ENCODE measurements around the gene SRGAP3. TPM values are rescaled to one million over a fixed set of nuclear protein-coding genes. Genes with fewer than 3 reads are reported as not detected.

SRGAP3 gene
- 6.8 and 8.3 TPM in 2 replicates for total RNA-seq
- 7.4 and 7.9 TPM in 2 replicates for polyA plus RNA-seq

- TF ChIP-seq, protein P1, sequence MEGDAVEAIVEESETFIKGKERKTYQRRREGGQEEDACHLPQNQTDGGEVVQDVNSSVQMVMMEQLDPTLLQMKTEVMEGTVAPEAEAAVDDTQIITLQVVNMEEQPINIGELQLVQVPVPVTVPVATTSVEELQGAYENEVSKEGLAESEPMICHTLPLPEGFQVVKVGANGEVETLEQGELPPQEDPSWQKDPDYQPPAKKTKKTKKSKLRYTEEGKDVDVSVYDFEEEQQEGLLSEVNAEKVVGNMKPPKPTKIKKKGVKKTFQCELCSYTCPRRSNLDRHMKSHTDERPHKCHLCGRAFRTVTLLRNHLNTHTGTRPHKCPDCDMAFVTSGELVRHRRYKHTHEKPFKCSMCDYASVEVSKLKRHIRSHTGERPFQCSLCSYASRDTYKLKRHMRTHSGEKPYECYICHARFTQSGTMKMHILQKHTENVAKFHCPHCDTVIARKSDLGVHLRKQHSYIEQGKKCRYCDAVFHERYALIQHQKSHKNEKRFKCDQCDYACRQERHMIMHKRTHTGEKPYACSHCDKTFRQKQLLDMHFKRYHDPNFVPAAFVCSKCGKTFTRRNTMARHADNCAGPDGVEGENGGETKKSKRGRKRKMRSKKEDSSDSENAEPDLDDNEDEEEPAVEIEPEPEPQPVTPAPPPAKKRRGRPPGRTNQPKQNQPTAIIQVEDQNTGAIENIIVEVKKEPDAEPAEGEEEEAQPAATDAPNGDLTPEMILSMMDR (IDR thresholded peaks at IDR 0.05; ENCODE audit: poor library complexity) = peak; percentile 8
- TF ChIP-seq EZH2phosphoT487 (IDR thresholded peaks at IDR 0.05; ENCODE audit: low read depth, severe bottlenecking, unreplicated experiment) = no peak
- peak within 1 kb of the TSS; percentile 81 for H2AFZ ChIP-seq
- 7% methylated on average over 28 of the region's 28 CpGs for WGBS (ENCODE audit: low lambda C conversion rate, missing lambda C conversion rate)
Measured at GRCh38 chr3:9249273-9250192, at the start of gene SRGAP3. Gene SRGAP3 (minus strand): TSS chr3:9249646. CDS start chr3:9248951, 695 bp downstream.

GRCh38 chr3:9298236-9298635 lies 48.8 kb upstream of the SRGAP3 start:
- no peaks in the 10 kb centered on the region for H3K9me2 ChIP-seq (replicated peaks; ENCODE audit: insufficient read depth)
- H3K4me3 ChIP-seq = no peak overlapping the region
- no peaks in the 10 kb centered on the region for H3K79me2 ChIP-seq
- TF ChIP-seq, protein P1 (IDR thresholded peaks at IDR 0.05; ENCODE audit: poor library complexity) = no peak
- TF ChIP-seq EZH2 (IDR thresholded peaks at IDR 0.05; ENCODE audit: borderline replicate concordance) (no peak), EZH2phosphoT487 (IDR thresholded peaks at IDR 0.05; ENCODE audit: low read depth, severe bottlenecking, unreplicated experiment) (no peak)
- no peaks in the 10 kb centered on the region for H3K27me3 ChIP-seq
- no peak for DNase-seq (ENCODE audit: low spot score)
- H4K20me1 ChIP-seq (ENCODE audit: insufficient read depth, poor library complexity, severe bottlenecking) = no peaks in the 10 kb centered on the region
- H3K27ac ChIP-seq = no peak overlapping the region
- no peak overlapping the region for H3K4me2 ChIP-seq
- no peak overlapping the region for H2AFZ ChIP-seq
- H3K36me3 ChIP-seq (replicated peaks; ENCODE audit: insufficient read depth, low read depth) = no peaks in the 10 kb centered on the region
- H3K4me1 ChIP-seq (ENCODE audit: insufficient read depth) = no peaks in the 10 kb centered on the region
- H3K9me3 ChIP-seq (ENCODE audit: low read depth) = no peaks in the 10 kb centered on the region

More at GRCh38 chr3:9249273-9250192, at the start of gene SRGAP3:
- H3K27me3 ChIP-seq = no peaks in the 10 kb centered on the region
- H3K9me3 ChIP-seq (ENCODE audit: low read depth) = no peaks in the 10 kb centered on the region
- H4K20me1 ChIP-seq (ENCODE audit: insufficient read depth, poor library complexity, severe bottlenecking) = no peaks in the 10 kb centered on the region
- peaks cover 12% of the 10 kb centered on the region for H3K4me1 ChIP-seq (ENCODE audit: insufficient read depth)
- H3K79me2 ChIP-seq = peaks cover 12% of the 10 kb centered on the region
- DNase-seq (ENCODE audit: low spot score) = peak; percentile 93
- H3K4me3 ChIP-seq = peak within 1 kb of the TSS; percentile 77
- no peaks in the 10 kb centered on the region for H3K36me3 ChIP-seq (replicated peaks; ENCODE audit: insufficient read depth, low read depth)
- peak within 1 kb of the TSS; percentile 82 for H3K27ac ChIP-seq
- H3K4me2 ChIP-seq = peak within 1 kb of the TSS; percentile 90
- no peaks in the 10 kb centered on the region for H3K9me2 ChIP-seq (replicated peaks; ENCODE audit: insufficient read depth)

GRCh38 chr3:9296241-9296640 lies 46.8 kb upstream of the SRGAP3 start:
- Histone ChIP-seq H3K36me3 (replicated peaks; ENCODE audit: insufficient read depth, low read depth) (no peaks in the 10 kb centered on the region), H4K20me1 (ENCODE audit: insufficient read depth, poor library complexity, severe bottlenecking) (no peaks in the 10 kb centered on the region), H3K9me2 (replicated peaks; ENCODE audit: insufficient read depth) (no peaks in the 10 kb centered on the region), H3K4me1 (ENCODE audit: insufficient read depth) (no peaks in the 10 kb centered on the region), H2AFZ (no peak overlapping the region), H3K27me3 (no peaks in the 10 kb centered on the region), H3K4me3 (no peak overlapping the region), H3K4me2 (no peak overlapping the region), H3K79me2 (no peaks in the 10 kb centered on the region), H3K27ac (no peak overlapping the region), H3K9me3 (ENCODE audit: low read depth) (no peaks in the 10 kb centered on the region)
- TF ChIP-seq, protein P1 (IDR thresholded peaks at IDR 0.05; ENCODE audit: poor library complexity) = no peak
- no peak for TF ChIP-seq EZH2phosphoT487 (IDR thresholded peaks at IDR 0.05; ENCODE audit: low read depth, severe bottlenecking, unreplicated experiment)
- no peak for DNase-seq (ENCODE audit: low spot score)
- 100% methylated on average over 1 of the region's 1 CpG for WGBS (ENCODE audit: low lambda C conversion rate, missing lambda C conversion rate)

Measured in hepatocyte (in vitro differentiated cells).